H1 (cell line): Measurements from ENCODE around the gene FUBP3. TPM values are rescaled to one million over a fixed set of nuclear protein-coding genes. Genes with fewer than 3 reads are reported as not detected.
A peak's percentile ranks its signal among the peaks of the same experiment; 100 is the strongest.

Experiments used
- CTCF ChIA-PET: fragments of 300-600 bp; sonication (Branson Sonifier 250); formaldehyde crosslinking; loops from one replicate; lab custom pipeline; 2021; ENCODE audit not compliant: partially characterized antibody; lab: Charles Lee
- POLR2A ChIA-PET: fragments of 300-600 bp; sonication (Branson Sonifier 250); formaldehyde crosslinking; loops from one replicate; lab custom pipeline; 2021; ENCODE audit warnings: inconsistent platforms; ENCODE audit not compliant: partially characterized antibody; lab: Charles Lee
- DNase-seq, 2 experiments: peaks; one replicate each; pipeline versions ENCODE4 v3.0.0 to v3.0.0-alpha.2; 2010 to 2022; ENCODE audit warnings: low spot score in 2 of 2, low read depth in 1 of 2, mixed read lengths in 1 of 2
- FAIRE-seq: peaks from 2 replicates; lab custom pipeline; 2011; peaks lifted over from hg19 to GRCh38; lab: Jason Lieb, UNC
- H2AFZ ChIP-seq: 2 replicates; pipeline ENCODE4 v1.8.1; 2012; ENCODE audit warnings: low read length, inconsistent platforms
- H2AK5ac ChIP-seq: 2 replicates; pipeline ENCODE4 v1.6.1; 2013; ENCODE audit warnings: low read depth, low read length
- H2BK120ac ChIP-seq: replicated peaks from 2 replicates; pipeline ENCODE3; 2013; ENCODE audit warnings: low read depth, low read length, inconsistent platforms
- H2BK12ac ChIP-seq: 2 replicates; pipeline ENCODE4 v1.6.1; 2013; ENCODE audit warnings: low read depth, low read length
- H2BK15ac ChIP-seq: 2 replicates; pipeline ENCODE4 v1.6.1; 2013; ENCODE audit warnings: low read length
- H2BK20ac ChIP-seq: 2 replicates; pipeline ENCODE4 v1.6.1; 2013; ENCODE audit warnings: low read length
- H2BK5ac ChIP-seq: 2 replicates; pipeline ENCODE4 v1.6.1; 2013; ENCODE audit warnings: low read depth, low read length
- H3K14ac ChIP-seq: 2 replicates; pipeline ENCODE4 v1.6.1; 2013; ENCODE audit warnings: inconsistent platforms; ENCODE audit not compliant: insufficient read length
- H3K18ac ChIP-seq: 2 replicates; pipeline ENCODE4 v1.6.1; 2013; ENCODE audit warnings: low read length; ENCODE audit errors: extremely low read depth
- H3K23ac ChIP-seq: 2 replicates; pipeline ENCODE4 v1.6.1; 2013; ENCODE audit warnings: inconsistent platforms; ENCODE audit not compliant: insufficient read length
- H3K23me2 ChIP-seq: 2 replicates; pipeline ENCODE4 v1.6.1; 2013; ENCODE audit warnings: low read depth, low read length
- H3K27ac ChIP-seq: 2 replicates; pipeline ENCODE4 v1.6.1; 2011; ENCODE audit warnings: low read depth, low read length, inconsistent platforms
- H3K27me3 ChIP-seq, 4 experiments: replicated peaks in 1 of 4; 1 replicate in 1 of 4; 2 replicates in 3 of 4; pipeline versions ENCODE4 v1.6.1 to v1.8.1; 2011 to 2013; ENCODE audit warnings: low read length in 3 of 4, mild to moderate bottlenecking in 3 of 4, inconsistent platforms in 2 of 4, mixed read lengths in 2 of 4, moderate library complexity in 1 of 4; ENCODE audit not compliant: control insufficient read depth in 3 of 4, insufficient read depth in 3 of 4; ENCODE audit errors: extremely low read depth in 1 of 4
- H3K36me3 ChIP-seq, 4 experiments: 2 replicates each; pipeline versions ENCODE4 v1.6.1 to v1.8.1; 2011 to 2013; ENCODE audit warnings: mild to moderate bottlenecking in 4 of 4, low read length in 3 of 4, moderate library complexity in 2 of 4, control low read depth in 1 of 4, inconsistent platforms in 1 of 4; ENCODE audit not compliant: insufficient read depth in 4 of 4, control insufficient read depth in 2 of 4
- H3K4ac ChIP-seq: replicated peaks from 2 replicates; pipeline ENCODE3; 2013; ENCODE audit warnings: low read length, low read depth, mixed read lengths, inconsistent platforms; ENCODE audit not compliant: insufficient read length
- H3K4me1 ChIP-seq, 4 experiments: replicated peaks in 1 of 4; 1 replicate in 1 of 4; 2 replicates in 3 of 4; pipeline versions ENCODE4 v1.6.1 to v1.8.1; 2011 to 2013; ENCODE audit warnings: low read length in 3 of 4, inconsistent platforms in 2 of 4, mixed read lengths in 1 of 4; ENCODE audit not compliant: insufficient read depth in 4 of 4, control insufficient read depth in 3 of 4
- H3K4me2 ChIP-seq, 2 experiments: 2 replicates each; pipeline versions ENCODE4 v1.6.1 to v1.8.1; 2011 to 2013; ENCODE audit warnings: low read depth in 2 of 2, low read length in 2 of 2, control low read depth in 1 of 2, inconsistent platforms in 1 of 2, mild to moderate bottlenecking in 1 of 2; ENCODE audit not compliant: insufficient read depth in 1 of 2
- H3K4me3 ChIP-seq, 4 experiments: fragments of 200-600, 300-600 bp in 1 of 4; sonication (generic), shearing (Covaris generic), sonication (Bioruptor Twin) in 1 of 4; 2 replicates each; pipeline versions ENCODE4 v1.5.1 to v1.8.1; 2011 to 2016; ENCODE audit warnings: low read length in 4 of 4, low read depth in 3 of 4, control low read depth in 2 of 4, inconsistent platforms in 2 of 4, mild to moderate bottlenecking in 2 of 4, mixed read lengths in 1 of 4, moderate library complexity in 1 of 4; ENCODE audit not compliant: insufficient read depth in 2 of 4; ENCODE audit errors: extremely low read depth in 1 of 4
- H3K56ac ChIP-seq: replicated peaks from 2 replicates; pipeline ENCODE3; 2013; ENCODE audit warnings: low read depth, mild to moderate bottlenecking, mixed read lengths, low read length, inconsistent platforms; ENCODE audit not compliant: insufficient read length
- H3K79me1 ChIP-seq: 2 replicates; pipeline ENCODE4 v1.6.1; 2013; ENCODE audit warnings: low read depth, low read length, control low read depth
- H3K79me2 ChIP-seq, 2 experiments: 2 replicates each; pipeline versions ENCODE4 v1.6.1 to v1.8.1; 2012 to 2013; ENCODE audit warnings: low read length in 2 of 2, mild to moderate bottlenecking in 2 of 2, inconsistent platforms in 1 of 2; ENCODE audit not compliant: insufficient read depth in 2 of 2, control insufficient read depth in 1 of 2
- H3K9ac ChIP-seq, 4 experiments: replicated peaks in 1 of 4; 1 replicate in 1 of 4; 2 replicates in 3 of 4; pipeline versions ENCODE4 v1.6.1 to v1.8.1; 2011 to 2013; ENCODE audit warnings: low read depth in 3 of 4, low read length in 3 of 4, control low read depth in 2 of 4, mild to moderate bottlenecking in 2 of 4, moderate library complexity in 2 of 4, inconsistent platforms in 1 of 4; ENCODE audit errors: extremely low read depth in 1 of 4
- H3K9me3 ChIP-seq, 2 experiments: 2 replicates each; pipeline versions ENCODE4 v1.6.1 to v1.8.1; 2012 to 2013; ENCODE audit warnings: mild to moderate bottlenecking in 2 of 2, moderate library complexity in 2 of 2, control low read depth in 1 of 2, inconsistent platforms in 1 of 2, low read depth in 1 of 2, low read length in 1 of 2, mixed read lengths in 1 of 2; ENCODE audit not compliant: insufficient read depth in 2 of 2
- H4K20me1 ChIP-seq, 2 experiments: replicated peaks in 1 of 2; 2 replicates each; pipeline versions ENCODE3 to v1.8.1; 2011 to 2013; ENCODE audit warnings: inconsistent platforms in 2 of 2, low read length in 2 of 2, mild to moderate bottlenecking in 1 of 2; ENCODE audit not compliant: insufficient read depth in 2 of 2, control insufficient read depth in 1 of 2
- H4K5ac ChIP-seq: 2 replicates; pipeline ENCODE4 v1.6.1; 2013; ENCODE audit warnings: low read length, low read depth, mixed read lengths, inconsistent platforms; ENCODE audit not compliant: insufficient read length
- H4K8ac ChIP-seq: 2 replicates; pipeline ENCODE4 v1.8.0; 2013; ENCODE audit warnings: mild to moderate bottlenecking, moderate library complexity, low read length, inconsistent platforms; ENCODE audit not compliant: insufficient read depth; ENCODE audit errors: extremely low read depth
- H4K91ac ChIP-seq: replicated peaks from 2 replicates; pipeline ENCODE3; 2013; ENCODE audit warnings: low read length, mixed read lengths, inconsistent platforms; ENCODE audit not compliant: insufficient read length
- ASH2L ChIP-seq: fragments of 200-600, 300-600 bp; sonication (generic); IDR thresholded peaks from one replicate; pipeline ENCODE4 v1.7.1; 2017; ENCODE audit warnings: low read length
- ATF2 ChIP-seq: IDR thresholded peaks from 2 replicates; pipeline ENCODE4 v1.6.1; 2012; ENCODE audit warnings: low read length, inconsistent platforms
- CHD2 ChIP-seq: IDR thresholded peaks from 2 replicates; pipeline ENCODE4 v1.6.1; 2012; ENCODE audit warnings: low read length, improper control_type of control experiment
- CREB1 ChIP-seq: IDR thresholded peaks from 2 replicates; pipeline ENCODE4 v1.6.1; 2012; ENCODE audit warnings: inconsistent platforms
- HDAC2 ChIP-seq, 2 experiments: fragments of 300-600 bp in 1 of 2; sonication (generic) in 1 of 2; IDR thresholded peaks; 2 replicates each; pipeline ENCODE4 v1.6.1; 2011 to 2012; ENCODE audit warnings: low read depth in 2 of 2, low read length in 2 of 2, mild to moderate bottlenecking in 2 of 2, moderate library complexity in 2 of 2, borderline replicate concordance in 1 of 2, inconsistent platforms in 1 of 2
- JUN ChIP-seq: IDR thresholded peaks from 2 replicates; pipeline ENCODE4 v1.6.1; 2011; ENCODE audit warnings: low read depth, mild to moderate bottlenecking, improper control_type of control experiment, low read length
- KDM1A ChIP-seq: fragments of 200-600, 300-600 bp; sonication (generic); IDR thresholded peaks from 2 replicates; pipeline ENCODE4 v1.7.1; 2016; ENCODE audit warnings: mild to moderate bottlenecking, low read length, borderline replicate concordance
- NRF1 ChIP-seq: IDR thresholded peaks from 2 replicates; pipeline ENCODE4 v1.6.1; 2011; ENCODE audit warnings: mild to moderate bottlenecking, low read depth, low read length, improper control_type of control experiment
- POLR2AphosphoS5 ChIP-seq: IDR thresholded peaks from 2 replicates; pipeline ENCODE4 v1.6.1; 2011; ENCODE audit warnings: low read depth, low read length
- SIX5 ChIP-seq: IDR thresholded peaks from 2 replicates; pipeline ENCODE4 v1.6.1; 2011; ENCODE audit warnings: mild to moderate bottlenecking, low read depth, low read length
- WGBS, 2 experiments: shearing (Covaris generic) in 1 of 2; methylation state at CpG; one replicate each; pipeline versions ENCODE4 v1.1.6 to v1.1.7; 2013 to 2015; ENCODE audit warnings: low lambda C conversion rate in 2 of 2, mixed read lengths in 2 of 2, inconsistent platforms in 1 of 2, low coverage in 1 of 2, missing lambda C conversion rate in 1 of 2; ENCODE audit not compliant: insufficient replicate concordance in 2 of 2, insufficient coverage in 1 of 2, insufficient read length in 1 of 2; ENCODE audit errors: extremely low coverage in 1 of 2, missing lambda C conversion rate in 1 of 2; 5-methylcytosine and 5-hydroxymethylcytosine counted together
- polyA plus RNA-seq, 7 experiments: library from polyadenylated mRNA; depleted of rRNA in 3 of 7; stranded (reverse) in 5 of 7; unstranded in 2 of 7; fragments of >200 nt in 5 of 7; fragments of 200-250 nt in 2 of 7; gene quantifications; 1 replicate in 5 of 7; 2 replicates in 1 of 7; 4 replicates in 1 of 7; pipeline versions ENCODE4 v1.2.1 to v1.2.3, GENCODE V29; 2011 to 2013; ENCODE audit warnings: missing spikeins in 2 of 7, mixed read lengths in 2 of 7
- total RNA-seq: library from RNA; stranded (reverse); fragmentation: NEBNext Ultra II Directional; extraction: Animal tissue kit (Norgen Biotek cat#: 25700); gene quantifications from 2 replicates; pipeline ENCODE4 v1.2.1, GENCODE V29; 2021

Gene FUBP3
- total and polyA plus RNA-seq, 2 of the 8 experiments (the other 6 are each of a cell fraction or from before 2014, with no cell fraction given): 23.7 to 76.4 TPM

- no peaks in the 10 kb centered on the region for H3K79me2 ChIP-seq
- H3K23ac ChIP-seq: no peak overlapping the region
- H3K18ac ChIP-seq: no peak overlapping the region
- H3K56ac ChIP-seq: no peak overlapping the region
- H3K27me3 ChIP-seq: peaks cover 0 to 2% (median 0%) of the 10 kb centered on the region in 4 experiments; a peak in 1 of 7 replicates
- no peak overlapping the region for H2BK120ac ChIP-seq
- H3K9ac ChIP-seq: no peak overlapping the region
- FAIRE-seq: no peak
- peaks cover 0 to 7% (median 4%) of the 10 kb centered on the region in 4 experiments; a peak in 6 of 7 replicates for H3K4me1 ChIP-seq
- peaks cover 8 to 63% (median 29%) of the 10 kb centered on the region in 4 experiments; a peak in 7 of 8 replicates for H3K36me3 ChIP-seq
- CTCF ChIA-PET: interaction anchor here (0.6 to 2.1 kb wide), 8 partner anchors 8 to 175 kb away, joined by 3 to 5 read pairs (median 3); no protein-coding TSS in a partner anchor
- no peak overlapping the region for H3K4me2 ChIP-seq
- no peak overlapping the region for H4K5ac ChIP-seq
- POLR2A ChIA-PET: interaction anchor here (0.8 to 1.0 kb wide), 2 partner anchors 9 to 12 kb away, joined by 3 to 4 read pairs; no protein-coding TSS in a partner anchor
- DNase-seq: no peak
- H3K14ac ChIP-seq: no peak overlapping the region
- H2BK12ac ChIP-seq: no peak overlapping the region
- no peak overlapping the region for H2BK15ac ChIP-seq
- peaks cover 2 to 12% of the 10 kb centered on the region in 2 experiments for H4K20me1 ChIP-seq
- H4K91ac ChIP-seq: no peak overlapping the region
- H2BK5ac ChIP-seq: no peak overlapping the region; the same call in 1 of the 2 replicates
- H3K23me2 ChIP-seq: no peaks in the 10 kb centered on the region
- no peak overlapping the region for H2AK5ac ChIP-seq
- H3K9me3 ChIP-seq: no peaks in the 10 kb centered on the region
- H3K4me3 ChIP-seq: no peak overlapping the region
- H2AFZ ChIP-seq: no peak overlapping the region
- H3K4ac ChIP-seq: no peak overlapping the region
- 87% methylated on average over 30 of the region's 33 CpGs; no CpG with 5 or more reads in 1 of the 2 experiments for WGBS, 2 experiments
- H3K27ac ChIP-seq: no peak overlapping the region
- H2BK20ac ChIP-seq: no peak overlapping the region
- peak overlapping the region; percentile 35; the same call in 1 of the 2 replicates for H4K8ac ChIP-seq
- no peaks in the 10 kb centered on the region for H3K79me1 ChIP-seq
- TF ChIP-seq KDM1A (no peak), CREB1 (no peak), SIX5 (no peak), POLR2AphosphoS5 (no peak), HDAC2 (IDR thresholded peaks at IDR 0.05; ENCODE audit: borderline replicate concordance in 1 of 2, low read depth in 2 of 2, low read length in 2 of 2) (no peak), ATF2 (no peak), CHD2 (no peak), NRF1 (no peak), ASH2L (no peak), JUN (no peak)
Measured at GRCh38 chr9:130635721-130636647, 56.6 kb downstream of the FUBP3 start.
